Measurements from ENCODE around the gene HMCN1. TPM values are rescaled to one million over a fixed set of nuclear protein-coding genes. Genes with fewer than 3 reads are reported as not detected.

Gene HMCN1
- total RNA-seq, 6 donors from 2014 or later, result 15.7 to 43.3 (median 27.2) TPM

GRCh38 chr1:185843986-185844385 is 109.8 kb downstream of the HMCN1 start:
- no peaks in the 10 kb centered on the region for H3K27me3 ChIP-seq
- H3K4me3 ChIP-seq, result no peak overlapping the region
- H3K9me3 ChIP-seq, result no peaks in the 10 kb centered on the region
- TF ChIP-seq CTCF (IDR thresholded peaks at IDR 0.05) (no peak), POLR2AphosphoS5 (IDR thresholded peaks at IDR 0.05) (no peak), EP300 (IDR thresholded peaks at IDR 0.05) (no peak), POLR2A (IDR thresholded peaks at IDR 0.05) (no peak)
- WGBS, 2 donors, result 42 to 44% methylated on average over 1 of the region's 1 CpG
- peaks cover 0 to 7% (median 3%) of the 10 kb centered on the region in 4 donors for H3K4me1 ChIP-seq
- H3K27ac ChIP-seq, result no peak overlapping the region
- ATAC-seq (ENCODE audit: low FRiP score in 2 of 2) (no peak), DNase-seq (no peak)
- no peaks in the 10 kb centered on the region for H3K36me3 ChIP-seq

- Histone ChIP-seq H3K27ac (no peak overlapping the region), H3K9me3 (no peaks in the 10 kb centered on the region), H3K4me3 (no peak overlapping the region), H3K27me3 (no peaks in the 10 kb centered on the region), H3K4me1 (peaks cover 0 to 4% (median 3%) of the 10 kb centered on the region in 4 donors), H3K36me3 (no peaks in the 10 kb centered on the region)
- ATAC-seq (ENCODE audit: low FRiP score in 2 of 2) (peak in 1 of 2 donors; percentile 70), DNase-seq (no peak)
- 84 to 85% methylated on average over 4 of the region's 4 CpGs for WGBS, 2 donors
- no peak for TF ChIP-seq EP300 (IDR thresholded peaks at IDR 0.05)
- TF ChIP-seq POLR2AphosphoS5 (IDR thresholded peaks at IDR 0.05), result no peak
- no peak for TF ChIP-seq POLR2A (IDR thresholded peaks at IDR 0.05)
- TF ChIP-seq CTCF (IDR thresholded peaks at IDR 0.05), result no peak
These were observed 112.7 kb downstream of the HMCN1 start for GRCh38 chr1:185846672-185847444.

GRCh38 chr1:185849014-185849413 is 114.8 kb downstream of the HMCN1 start:
- H3K27ac ChIP-seq, result no peak overlapping the region
- H3K36me3 ChIP-seq, result no peaks in the 10 kb centered on the region
- H3K4me1 ChIP-seq, result no peaks in the 10 kb centered on the region
- H3K9me3 ChIP-seq, result no peaks in the 10 kb centered on the region
- H3K27me3 ChIP-seq, result no peaks in the 10 kb centered on the region
- TF ChIP-seq EP300 (IDR thresholded peaks at IDR 0.05) (no peak), POLR2A (IDR thresholded peaks at IDR 0.05) (no peak), POLR2AphosphoS5 (IDR thresholded peaks at IDR 0.05) (no peak), CTCF (IDR thresholded peaks at IDR 0.05) (no peak)
- WGBS, 2 donors, result 89 to 94% methylated on average over 1 of the region's 1 CpG
- H3K4me3 ChIP-seq, result no peak overlapping the region
- DNase-seq (no peak), ATAC-seq (ENCODE audit: low FRiP score in 2 of 2) (no peak)

GRCh38 chr1:185850366-185850765 is 116.2 kb downstream of the HMCN1 start:
- DNase-seq, result no peak
- Histone ChIP-seq H3K36me3 (no peaks in the 10 kb centered on the region), H3K9me3 (no peaks in the 10 kb centered on the region), H3K27me3 (no peaks in the 10 kb centered on the region), H3K4me3 (no peak overlapping the region), H3K4me1 (no peaks in the 10 kb centered on the region), H3K27ac (no peak overlapping the region)
- 93 to 94% methylated on average over 1 of the region's 1 CpG for WGBS, 2 donors
- ATAC-seq (ENCODE audit: low FRiP score in 2 of 2), result peak in 1 of 2 donors; percentile 38
- TF ChIP-seq POLR2AphosphoS5 (IDR thresholded peaks at IDR 0.05), result no peak
- TF ChIP-seq CTCF (IDR thresholded peaks at IDR 0.05), result no peak
- TF ChIP-seq POLR2A (IDR thresholded peaks at IDR 0.05), result no peak
- no peak for TF ChIP-seq EP300 (IDR thresholded peaks at IDR 0.05)

GRCh38 chr1:185853739-185854138 is 119.5 kb downstream of the HMCN1 start:
- no peak for DNase-seq
- Histone ChIP-seq H3K27ac (no peak overlapping the region), H3K27me3 (no peaks in the 10 kb centered on the region), H3K36me3 (no peaks in the 10 kb centered on the region), H3K9me3 (no peaks in the 10 kb centered on the region), H3K4me3 (no peak overlapping the region), H3K4me1 (no peaks in the 10 kb centered on the region)
- ATAC-seq (ENCODE audit: low FRiP score in 2 of 2), result no peak
- TF ChIP-seq CTCF (IDR thresholded peaks at IDR 0.05), result no peak
- TF ChIP-seq POLR2AphosphoS5 (IDR thresholded peaks at IDR 0.05), result no peak
- no peak for TF ChIP-seq EP300 (IDR thresholded peaks at IDR 0.05)
- TF ChIP-seq POLR2A (IDR thresholded peaks at IDR 0.05), result no peak
- WGBS, 2 donors, result 82 to 97% methylated on average over 1 of the region's 1 CpG

Data from upper lobe of left lung (tissue), 6 donors.